SKM-1 treated with dmso at 0.1 percent for 144 hours (cell line): ENCODE results near the gene MT1M.
A peak's percentile ranks its signal among the peaks of the same experiment; 100 is the strongest.
"Not testable (repeated sequence)": the region's sequence is repeated elsewhere in the genome, so short reads cannot be mapped to it uniquely, and the experiment has no call there.

Experiments
- DNase-seq: peaks from one replicate; lab custom pipeline; 2025; ENCODE audit not compliant: unreplicated experiment; lab: John Stamatoyannopoulos, UW

Gene MT1M

GRCh38 chr16:56632156-56632847, at the start of gene MT1M:
TSS of gene MT1M (plus strand) at chr16:56632659. CDS start at chr16:56632732, 73 bp downstream.
- DNase-seq: no peak

- DNase-seq: not testable (repeated sequence)
These were observed 49.5 kb upstream of the MT1M start for GRCh38 chr16:56582911-56583310.

- no peak for DNase-seq
These were observed 48.9 kb upstream of the MT1M start for GRCh38 chr16:56583351-56584168.

- DNase-seq: no peak
These were observed 48.2 kb upstream of the MT1M start for GRCh38 chr16:56584276-56584675.

- no peak for DNase-seq
These were observed 43.7 kb upstream of the MT1M start for GRCh38 chr16:56588781-56589140.

GRCh38 chr16:56589141-56590039, 43.1 kb upstream of the MT1M start, which contains the start of gene MT3:
TSS of gene MT3 (plus strand) at chr16:56589528. CDS start at chr16:56589591, 63 bp downstream.
- no peak for DNase-seq

GRCh38 chr16:56591377-56592060, 40.9 kb upstream of the MT1M start:
- DNase-seq: peak; percentile 86

GRCh38 chr16:56593573-56594291, 38.7 kb upstream of the MT1M start:
- no peak for DNase-seq

GRCh38 chr16:56594292-56594619, 38.2 kb upstream of the MT1M start:
- no peak for DNase-seq

GRCh38 chr16:56600398-56600999, 32.0 kb upstream of the MT1M start:
- peak; percentile 55 for DNase-seq

- no peak for DNase-seq
These were observed 31.1 kb upstream of the MT1M start for GRCh38 chr16:56601325-56601724.

- DNase-seq: no peak
These were observed 28.9 kb upstream of the MT1M start for GRCh38 chr16:56603589-56603988.

GRCh38 chr16:56604966-56605365, 27.5 kb upstream of the MT1M start:
- no peak for DNase-seq

- DNase-seq: no peak
These were observed 27.0 kb upstream of the MT1M start for GRCh38 chr16:56605475-56605874.

- DNase-seq: no peak
These were observed 26.4 kb upstream of the MT1M start for GRCh38 chr16:56606071-56606475.

- no peak for DNase-seq
These were observed 25.9 kb upstream of the MT1M start for GRCh38 chr16:56606476-56607108.

- no peak for DNase-seq
These were observed 25.3 kb upstream of the MT1M start for GRCh38 chr16:56607109-56607618.

- DNase-seq: no peak
These were observed 24.8 kb upstream of the MT1M start for GRCh38 chr16:56607675-56608042.
